GM19240 (cell line): ENCODE measurements around the gene SLC22A23.
"Not testable (repeated sequence)": the region's sequence is repeated elsewhere in the genome, so short reads cannot be mapped to it uniquely, and the experiment has no call there.

Experiments
- DNase-seq: peaks from one replicate; pipeline ENCODE4 v3.0.0; 2011; ENCODE audit warnings: low spot score; ENCODE audit not compliant: insufficient read length

Gene SLC22A23

GRCh38 chr6:3386374-3386857 lies 70.4 kb downstream of the SLC22A23 start:
- no peak for DNase-seq

GRCh38 chr6:3385660-3386151 lies 71.1 kb downstream of the SLC22A23 start:
- no peak for DNase-seq

GRCh38 chr6:3385181-3385580 lies 71.7 kb downstream of the SLC22A23 start:
- DNase-seq: not testable (repeated sequence)

- DNase-seq: no peak
Observed at GRCh38 chr6:3384241-3385143, 72.4 kb downstream of the SLC22A23 start.

- DNase-seq: no peak
Observed at GRCh38 chr6:3383525-3383924, 73.3 kb downstream of the SLC22A23 start.

- no peak for DNase-seq
Observed at GRCh38 chr6:3382326-3383279, 74.2 kb downstream of the SLC22A23 start.

- DNase-seq: no peak
Observed at GRCh38 chr6:3381233-3381921, 75.5 kb downstream of the SLC22A23 start.

GRCh38 chr6:3380344-3381232 lies 76.3 kb downstream of the SLC22A23 start:
- DNase-seq: no peak

GRCh38 chr6:3379482-3380060 lies 77.3 kb downstream of the SLC22A23 start:
- no peak for DNase-seq

GRCh38 chr6:3378808-3379207 lies 78.0 kb downstream of the SLC22A23 start:
- not testable (repeated sequence) for DNase-seq

- not testable (repeated sequence) for DNase-seq
Observed at GRCh38 chr6:3378398-3378782, 78.5 kb downstream of the SLC22A23 start.

GRCh38 chr6:3377536-3378397 lies 79.1 kb downstream of the SLC22A23 start:
- no peak for DNase-seq

GRCh38 chr6:3376893-3377535 lies 79.8 kb downstream of the SLC22A23 start:
- DNase-seq: no peak

GRCh38 chr6:3376064-3376463 lies 80.8 kb downstream of the SLC22A23 start:
- no peak for DNase-seq

GRCh38 chr6:3373597-3374203 lies 83.2 kb downstream of the SLC22A23 start:
- no peak for DNase-seq

- DNase-seq: no peak
Observed at GRCh38 chr6:3372912-3373554, 83.8 kb downstream of the SLC22A23 start.

GRCh38 chr6:3372184-3372846 lies 84.5 kb downstream of the SLC22A23 start:
- DNase-seq: no peak
